NCI-H2107 treated with DMSO at 0.1 percent for 48 hours (cell line): Measurements from ENCODE around the gene CACNA2D4.
"Not testable (repeated sequence)": the region's sequence is repeated elsewhere in the genome, so short reads cannot be mapped to it uniquely, and the experiment has no call there.

Source experiments
- DNase-seq: peaks from one replicate; lab custom pipeline; 2025; ENCODE audit not compliant: unreplicated experiment; lab: John Stamatoyannopoulos, UW

Gene CACNA2D4, protein sequence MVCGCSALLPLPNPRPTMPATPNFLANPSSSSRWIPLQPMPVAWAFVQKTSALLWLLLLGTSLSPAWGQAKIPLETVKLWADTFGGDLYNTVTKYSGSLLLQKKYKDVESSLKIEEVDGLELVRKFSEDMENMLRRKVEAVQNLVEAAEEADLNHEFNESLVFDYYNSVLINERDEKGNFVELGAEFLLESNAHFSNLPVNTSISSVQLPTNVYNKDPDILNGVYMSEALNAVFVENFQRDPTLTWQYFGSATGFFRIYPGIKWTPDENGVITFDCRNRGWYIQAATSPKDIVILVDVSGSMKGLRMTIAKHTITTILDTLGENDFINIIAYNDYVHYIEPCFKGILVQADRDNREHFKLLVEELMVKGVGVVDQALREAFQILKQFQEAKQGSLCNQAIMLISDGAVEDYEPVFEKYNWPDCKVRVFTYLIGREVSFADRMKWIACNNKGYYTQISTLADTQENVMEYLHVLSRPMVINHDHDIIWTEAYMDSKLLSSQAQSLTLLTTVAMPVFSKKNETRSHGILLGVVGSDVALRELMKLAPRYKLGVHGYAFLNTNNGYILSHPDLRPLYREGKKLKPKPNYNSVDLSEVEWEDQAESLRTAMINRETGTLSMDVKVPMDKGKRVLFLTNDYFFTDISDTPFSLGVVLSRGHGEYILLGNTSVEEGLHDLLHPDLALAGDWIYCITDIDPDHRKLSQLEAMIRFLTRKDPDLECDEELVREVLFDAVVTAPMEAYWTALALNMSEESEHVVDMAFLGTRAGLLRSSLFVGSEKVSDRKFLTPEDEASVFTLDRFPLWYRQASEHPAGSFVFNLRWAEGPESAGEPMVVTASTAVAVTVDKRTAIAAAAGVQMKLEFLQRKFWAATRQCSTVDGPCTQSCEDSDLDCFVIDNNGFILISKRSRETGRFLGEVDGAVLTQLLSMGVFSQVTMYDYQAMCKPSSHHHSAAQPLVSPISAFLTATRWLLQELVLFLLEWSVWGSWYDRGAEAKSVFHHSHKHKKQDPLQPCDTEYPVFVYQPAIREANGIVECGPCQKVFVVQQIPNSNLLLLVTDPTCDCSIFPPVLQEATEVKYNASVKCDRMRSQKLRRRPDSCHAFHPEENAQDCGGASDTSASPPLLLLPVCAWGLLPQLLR

DNA sequence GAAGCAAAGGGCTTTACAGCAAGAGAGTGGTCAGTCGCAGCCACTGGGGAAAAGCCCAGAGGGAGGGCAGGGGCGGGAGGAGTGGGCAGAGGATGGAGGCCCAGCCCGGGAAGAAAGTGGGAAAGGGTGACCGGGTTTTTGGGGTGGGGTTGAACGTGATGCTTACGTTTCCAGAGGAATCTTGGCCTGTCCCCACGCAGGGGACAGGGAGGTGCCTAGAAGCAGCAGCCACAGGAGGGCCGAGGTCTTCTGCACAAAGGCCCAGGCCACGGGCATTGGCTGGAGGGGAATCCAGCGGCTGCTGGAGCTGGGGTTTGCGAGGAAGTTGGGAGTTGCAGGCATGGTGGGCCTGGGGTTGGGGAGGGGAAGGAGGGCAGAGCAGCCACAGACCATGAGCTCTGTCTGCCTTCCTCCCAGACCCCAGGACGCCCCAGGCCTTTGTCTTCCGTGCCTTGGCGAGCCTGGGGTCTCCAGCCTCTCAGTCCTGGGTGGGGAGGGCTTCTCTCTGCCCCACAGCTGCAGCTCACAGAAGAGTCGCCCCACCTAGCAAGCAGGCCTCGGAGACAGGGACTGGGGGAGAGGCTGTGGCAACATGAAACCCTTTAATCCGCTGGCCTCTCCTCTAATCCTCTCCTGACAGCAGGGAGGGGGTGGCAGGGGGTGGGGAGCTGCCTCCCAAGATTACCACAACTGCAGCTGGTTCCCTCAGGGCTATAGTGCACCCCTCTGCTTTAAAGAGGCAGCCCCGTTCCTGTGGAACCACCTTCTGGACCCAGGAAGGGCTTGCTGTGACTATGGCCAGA lies at the start of gene CACNA2D4:
TSS of gene CACNA2D4 (minus strand) at position 572 of the 803 bp plus-strand sequence. CDS start at position 393, 179 bp downstream.
- DNase-seq: peak; percentile 25

DNA sequence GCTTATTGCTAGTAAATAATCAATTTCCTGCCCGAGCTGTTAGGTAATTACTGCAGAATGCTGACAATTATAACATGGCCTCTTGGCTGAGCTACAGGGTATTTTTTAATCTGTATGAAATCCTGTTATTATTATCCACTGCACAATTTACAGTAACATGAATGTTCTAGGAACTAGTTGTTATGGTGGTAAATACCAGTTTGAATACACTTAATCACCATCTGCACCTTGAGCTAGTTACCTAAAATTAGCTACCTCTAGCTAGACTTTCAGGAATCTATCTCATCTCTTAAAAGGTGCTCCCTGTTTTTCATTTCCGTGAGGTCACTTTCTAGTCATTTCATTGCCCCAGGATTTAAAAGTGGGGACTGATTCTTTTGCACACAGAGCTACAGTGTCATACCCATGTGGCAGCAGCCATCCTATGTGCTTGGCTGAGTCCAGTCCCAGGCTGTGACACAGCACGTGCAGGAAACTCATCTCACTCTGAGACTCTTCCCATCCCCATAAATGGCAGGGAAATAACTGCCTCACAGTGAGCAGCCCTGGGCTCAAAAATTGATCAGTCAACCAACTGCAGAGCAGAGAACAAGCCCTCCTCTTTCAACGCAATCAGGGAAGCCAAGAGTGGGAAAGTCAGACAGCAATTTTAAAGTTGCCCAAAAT lies 48.2 kb upstream of the CACNA2D4 start:
- DNase-seq: no peak

DNA sequence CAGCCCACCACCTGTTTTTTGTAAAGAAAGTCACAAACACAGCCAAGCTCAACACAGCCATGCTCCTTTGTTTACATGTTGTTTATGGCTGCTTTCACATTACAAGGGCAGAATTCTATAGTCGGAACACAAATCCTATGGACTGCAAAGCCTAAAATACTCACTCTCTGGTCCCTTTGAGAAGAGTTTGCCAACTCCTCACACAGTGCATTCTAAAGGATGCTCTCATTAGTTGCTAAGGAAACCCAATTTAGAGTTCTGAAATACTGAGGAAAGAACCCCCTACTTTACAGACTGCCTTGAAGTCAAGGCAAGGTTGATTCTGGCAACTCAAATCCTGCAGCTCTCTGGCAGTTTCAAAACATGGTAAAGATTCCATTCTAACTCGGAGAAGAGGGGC lies 47.5 kb upstream of the CACNA2D4 start:
- no peak for DNase-seq

DNA sequence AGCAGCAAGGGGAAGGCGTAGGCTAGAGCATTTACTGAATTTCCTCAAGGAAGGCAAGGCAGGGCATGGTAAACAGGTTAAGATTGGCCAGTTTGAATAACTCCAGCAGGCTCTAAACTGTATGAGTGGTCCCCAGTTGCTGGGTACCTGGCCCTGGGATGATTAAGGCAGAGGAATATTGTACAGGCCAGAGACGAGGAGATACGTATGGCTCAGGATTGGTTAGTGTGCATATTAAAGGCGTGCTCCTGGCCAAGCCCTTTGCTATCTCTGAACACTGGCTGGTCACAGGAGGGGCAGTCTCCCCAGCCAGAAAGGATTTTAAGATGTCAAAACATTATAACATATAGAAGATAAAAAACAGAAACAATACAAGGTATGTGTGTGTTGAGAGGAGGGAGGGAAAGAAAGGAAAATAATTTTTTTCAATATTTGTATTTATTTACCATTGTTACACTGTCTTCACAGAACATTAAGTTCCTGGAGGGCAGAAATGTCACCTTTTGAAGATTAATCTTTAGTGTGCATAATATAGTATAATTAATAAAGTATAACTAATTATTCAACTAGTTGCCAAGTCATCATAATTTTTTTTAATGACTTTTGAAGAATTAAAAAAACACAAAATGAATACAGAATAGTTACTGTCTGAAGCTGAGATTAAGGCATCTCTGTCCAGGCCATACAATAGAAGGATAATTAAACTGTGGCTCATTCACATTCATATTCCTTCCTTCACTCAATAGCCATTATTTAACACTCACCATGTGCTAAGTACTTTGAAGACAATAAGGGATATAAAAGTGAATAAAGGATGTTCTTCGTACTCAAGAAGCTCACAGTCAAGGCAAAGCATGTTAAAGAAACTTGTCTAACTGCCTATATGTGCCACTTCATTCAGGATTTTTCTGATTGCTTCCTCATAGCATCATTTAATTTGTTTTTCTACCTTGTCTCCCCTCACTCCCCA lies 43.9 kb upstream of the CACNA2D4 start:
- no peak for DNase-seq

DNA sequence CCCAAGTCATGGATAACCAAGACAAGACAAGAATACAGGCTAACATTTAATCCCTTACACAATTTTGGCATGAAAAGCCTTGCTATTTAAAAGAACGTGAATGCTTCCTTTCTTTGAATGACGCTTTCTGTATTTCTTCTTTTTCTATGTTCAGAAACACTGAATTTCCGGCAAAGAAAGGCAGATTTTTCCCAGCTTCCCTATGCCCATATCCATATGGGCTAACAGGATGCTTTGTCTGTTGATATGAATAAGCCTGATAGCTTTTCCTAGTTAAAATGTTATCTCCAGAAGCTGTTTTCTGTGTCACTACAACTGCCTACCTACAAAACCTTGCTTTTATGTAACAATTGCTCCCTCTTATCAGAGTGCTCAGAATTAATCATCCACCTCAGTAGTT lies 38.3 kb upstream of the CACNA2D4 start:
- no peak for DNase-seq

DNA sequence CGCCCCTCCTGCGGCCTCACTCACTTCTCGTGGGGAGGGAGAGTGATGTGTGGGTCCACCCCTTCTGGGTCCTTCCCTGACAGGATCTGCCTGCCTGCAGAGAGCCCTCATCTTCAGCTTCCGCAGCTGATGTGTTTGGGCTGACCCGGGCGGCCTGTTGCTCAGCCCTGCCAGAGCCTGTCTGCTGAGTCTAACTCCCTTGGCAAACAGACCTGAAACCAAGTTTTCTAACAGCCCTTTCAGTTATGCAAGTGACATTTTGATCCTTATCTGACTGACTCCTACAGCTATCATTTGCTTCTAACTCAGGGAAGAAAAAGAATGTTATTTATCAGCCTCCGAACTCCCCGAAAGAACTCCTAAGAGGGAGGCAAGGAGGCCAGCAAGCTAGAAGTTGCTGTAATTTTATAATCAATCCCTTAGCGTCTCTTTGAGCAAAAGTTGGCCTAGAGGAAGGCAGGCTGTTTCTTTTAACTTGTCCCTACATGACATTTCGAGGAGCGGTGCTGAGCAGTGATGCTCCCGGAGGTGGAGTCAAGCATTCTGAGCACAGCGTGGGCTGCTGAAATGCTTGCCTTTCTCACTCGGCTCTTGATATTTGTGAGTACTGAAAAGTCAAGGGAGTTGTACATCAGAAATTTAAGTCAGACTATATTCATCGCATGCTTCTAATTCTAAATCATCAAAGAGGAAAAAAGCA lies 31.5 kb upstream of the CACNA2D4 start:
- no peak for DNase-seq

DNA sequence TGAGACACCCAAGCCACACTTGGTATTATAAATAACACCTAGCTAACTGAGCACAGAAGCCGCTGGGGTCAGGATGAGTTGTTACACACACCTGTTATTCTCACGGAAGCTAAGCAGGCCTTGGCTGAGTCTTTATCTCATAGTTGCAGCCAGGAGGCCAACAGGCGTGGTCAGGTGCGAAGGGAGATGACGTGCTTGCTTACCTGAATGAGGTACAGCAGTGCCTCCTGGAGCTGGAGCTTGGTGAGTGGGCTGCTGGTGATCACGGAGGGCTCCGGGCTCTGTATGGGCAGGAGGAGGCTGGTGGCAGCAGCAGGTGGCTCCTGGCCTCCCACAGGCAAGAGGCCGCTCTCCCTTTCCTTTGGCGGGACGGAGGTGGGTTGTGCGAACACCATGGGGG lies 30.4 kb upstream of the CACNA2D4 start:
- no peak for DNase-seq

DNA sequence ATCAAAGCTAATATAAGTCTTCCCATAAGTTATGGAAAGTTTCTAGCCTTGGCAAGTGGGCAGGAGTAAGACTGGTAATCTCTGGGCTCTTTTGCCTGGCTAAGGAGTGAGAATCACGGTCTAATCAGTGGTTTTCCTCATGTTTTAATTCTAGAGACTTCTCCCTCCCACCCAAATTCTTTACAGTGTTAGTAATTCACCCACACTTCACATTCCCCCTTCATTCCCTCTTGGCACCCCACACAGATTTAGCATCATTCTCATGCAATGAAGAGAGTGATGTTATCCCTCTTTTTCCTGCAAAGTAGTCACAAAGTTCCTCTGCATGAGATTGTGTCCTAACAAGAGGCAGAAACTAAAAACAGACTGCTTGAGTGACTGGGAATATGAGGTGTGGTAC lies 28.6 kb upstream of the CACNA2D4 start:
- no peak for DNase-seq

DNA sequence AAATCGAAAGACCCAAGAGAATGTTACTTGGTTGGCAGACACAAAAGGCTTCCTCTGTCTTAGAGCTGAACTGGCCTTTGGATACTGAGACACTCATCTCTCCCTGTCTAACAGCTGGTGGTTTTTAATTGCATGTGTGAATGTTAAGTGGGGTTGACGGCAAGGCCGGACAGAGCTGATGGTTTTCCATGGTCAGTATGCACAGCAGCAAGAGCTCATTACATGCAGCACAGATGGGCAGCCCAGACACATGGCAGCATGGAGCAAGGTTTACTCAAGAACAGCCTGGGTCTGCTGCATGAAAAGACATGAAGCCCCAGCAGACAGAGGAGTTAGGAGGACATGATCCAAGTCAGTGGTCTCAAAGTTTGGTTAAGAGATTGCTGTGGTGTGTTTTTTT lies 27.8 kb upstream of the CACNA2D4 start:
- no peak for DNase-seq

DNA sequence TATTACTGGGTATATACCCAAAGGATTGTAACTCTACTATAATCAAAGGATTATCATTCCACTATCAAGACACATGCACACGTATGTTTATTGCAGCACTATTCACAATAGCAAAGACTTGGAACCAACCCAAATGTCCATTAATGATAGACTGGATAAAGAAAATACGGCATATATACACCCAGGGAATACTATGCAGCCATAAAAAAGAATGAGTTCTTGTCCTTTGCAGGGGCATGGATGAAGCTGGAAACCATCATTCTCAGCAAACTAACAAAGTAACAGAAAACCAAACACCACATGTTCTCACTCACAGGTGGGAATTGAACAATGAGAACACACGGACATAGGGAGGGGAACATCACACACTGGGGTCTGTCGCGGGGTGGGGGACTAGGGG lies 27.1 kb upstream of the CACNA2D4 start:
- DNase-seq: not testable (repeated sequence)

DNA sequence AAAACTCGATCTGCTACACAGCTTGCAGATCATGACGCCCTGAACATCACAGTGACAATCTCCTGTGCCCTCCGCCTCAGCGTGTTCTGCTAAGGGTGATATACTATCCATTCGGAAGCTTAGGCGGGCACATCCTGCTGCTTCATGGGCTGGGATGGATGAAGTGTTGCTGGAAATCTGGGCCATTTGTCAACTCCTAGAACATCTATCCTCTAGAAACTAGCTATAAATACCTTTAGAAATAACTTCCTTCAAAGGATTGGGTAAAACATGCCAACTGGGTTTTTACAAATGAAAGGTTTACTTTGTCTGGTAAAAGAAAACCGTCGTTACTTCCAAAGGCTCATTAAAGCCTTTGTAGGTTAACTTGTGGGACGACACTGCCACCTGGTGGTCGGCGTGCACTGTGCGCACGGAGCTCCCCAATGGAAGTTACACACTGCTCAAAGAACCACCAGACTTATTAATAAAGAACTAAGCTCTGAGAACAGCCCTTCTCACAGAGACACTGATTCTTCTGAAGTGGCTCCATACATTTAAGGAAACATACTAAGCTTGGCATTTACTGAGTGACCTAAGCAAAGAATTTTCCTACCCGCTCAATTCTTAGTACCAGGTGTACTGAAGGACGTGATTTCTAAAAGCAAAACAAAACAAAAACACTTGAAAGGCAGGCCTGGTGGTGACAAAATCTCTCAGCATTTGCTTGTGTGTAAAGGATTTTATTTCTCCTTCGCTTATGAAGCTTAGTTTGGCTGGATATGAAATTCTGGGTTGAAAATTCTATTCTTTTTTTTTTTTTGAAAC lies 21.6 kb upstream of the CACNA2D4 start:
- DNase-seq: peak; percentile 60

DNA sequence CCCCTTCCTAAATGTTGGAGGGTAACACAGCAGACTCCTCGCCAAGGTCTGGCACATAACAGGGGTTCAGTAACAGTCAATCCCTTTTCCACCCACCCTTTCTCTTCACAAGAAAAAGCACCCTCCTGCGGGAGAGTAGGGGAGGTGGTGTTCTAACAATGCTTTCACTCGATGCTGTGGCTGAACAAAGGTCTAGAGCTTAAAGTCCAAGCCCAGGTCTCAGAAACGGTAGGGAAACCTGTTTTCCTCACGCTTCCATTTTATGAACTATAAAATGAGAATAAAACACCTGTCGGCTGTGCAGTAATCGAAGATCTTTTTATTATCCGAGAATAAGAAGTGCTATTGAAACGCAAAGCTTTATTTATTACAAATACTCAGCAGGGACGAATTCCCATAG lies 20.9 kb upstream of the CACNA2D4 start:
- no peak for DNase-seq

DNA sequence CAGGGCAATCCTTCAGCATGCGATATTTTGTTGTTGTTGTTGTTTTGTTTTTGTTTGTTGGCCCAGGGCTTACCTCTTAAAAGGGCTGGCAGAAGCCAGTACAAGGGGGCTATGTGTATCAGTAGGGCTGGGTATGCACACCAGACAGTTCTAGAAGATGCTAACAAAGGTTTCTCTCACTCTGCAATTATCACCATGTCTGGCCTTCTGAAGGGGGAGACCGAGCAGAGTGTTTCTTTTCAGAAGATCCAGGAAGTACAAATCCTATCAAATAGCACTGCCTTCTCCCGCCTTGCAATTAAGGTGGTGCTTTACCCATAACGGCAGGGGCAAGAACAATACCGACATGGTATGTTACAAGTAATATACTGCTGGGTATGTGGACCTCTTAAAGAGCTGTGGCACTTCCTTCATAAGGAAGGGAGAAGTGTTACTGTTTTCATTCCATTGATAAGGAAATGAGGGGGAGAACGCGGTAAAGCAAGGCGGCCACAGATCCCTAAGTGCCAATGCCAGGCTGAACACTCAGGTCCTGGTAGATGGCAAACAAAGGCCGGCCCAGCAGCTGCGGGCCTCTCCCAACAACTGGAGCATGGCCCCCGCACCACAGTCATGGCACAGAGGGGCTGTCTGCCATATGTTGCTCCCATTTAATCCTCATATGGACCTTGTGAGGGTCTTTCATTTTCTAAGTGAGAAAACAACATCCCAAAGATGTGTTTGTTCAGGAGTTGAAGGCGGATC lies 19.2 kb upstream of the CACNA2D4 start:
- no peak for DNase-seq

DNA sequence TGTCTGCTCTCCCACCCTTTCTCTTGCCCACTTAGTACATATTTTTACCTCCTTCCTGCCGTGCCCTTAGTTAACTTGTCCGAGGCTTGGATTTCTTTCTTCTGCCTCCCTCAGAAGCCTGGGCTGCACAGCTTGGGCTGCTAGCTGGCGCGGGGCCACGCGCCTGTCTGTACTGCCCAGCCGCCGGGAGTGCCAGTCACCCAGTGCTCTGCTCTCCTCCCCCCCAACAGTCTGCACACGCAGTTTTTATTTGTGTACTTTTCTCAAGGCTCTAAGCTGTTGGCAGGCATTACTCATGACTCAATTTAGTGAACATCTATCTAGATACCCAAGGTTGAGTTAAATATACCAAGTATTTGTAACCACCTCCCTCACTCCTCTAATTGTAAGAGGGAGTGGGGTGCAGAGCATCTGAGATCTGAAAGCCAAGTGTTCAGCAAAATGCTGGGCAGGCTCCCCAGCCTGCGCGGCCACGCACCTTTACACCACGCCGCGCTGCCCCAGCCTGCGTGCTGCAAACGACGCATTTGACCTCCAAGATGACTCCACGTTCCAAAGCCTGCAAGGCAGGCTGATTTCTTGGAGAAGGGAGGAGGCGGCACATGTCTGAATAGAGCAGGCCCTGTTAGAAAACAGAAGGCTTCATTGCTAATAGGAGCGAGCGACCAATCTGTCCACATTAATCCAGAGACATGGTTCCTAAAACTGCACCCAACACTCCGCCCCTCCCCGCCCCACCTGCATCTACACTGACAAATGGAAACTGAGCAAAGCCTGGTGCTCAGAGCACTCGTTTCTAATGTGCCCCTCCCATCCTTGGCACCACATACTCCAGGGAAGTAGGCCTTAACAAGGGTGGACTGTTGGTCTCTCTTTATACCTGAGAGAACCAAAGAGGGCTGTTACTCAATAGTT lies 18.2 kb upstream of the CACNA2D4 start:
- peak; percentile 59 for DNase-seq

DNA sequence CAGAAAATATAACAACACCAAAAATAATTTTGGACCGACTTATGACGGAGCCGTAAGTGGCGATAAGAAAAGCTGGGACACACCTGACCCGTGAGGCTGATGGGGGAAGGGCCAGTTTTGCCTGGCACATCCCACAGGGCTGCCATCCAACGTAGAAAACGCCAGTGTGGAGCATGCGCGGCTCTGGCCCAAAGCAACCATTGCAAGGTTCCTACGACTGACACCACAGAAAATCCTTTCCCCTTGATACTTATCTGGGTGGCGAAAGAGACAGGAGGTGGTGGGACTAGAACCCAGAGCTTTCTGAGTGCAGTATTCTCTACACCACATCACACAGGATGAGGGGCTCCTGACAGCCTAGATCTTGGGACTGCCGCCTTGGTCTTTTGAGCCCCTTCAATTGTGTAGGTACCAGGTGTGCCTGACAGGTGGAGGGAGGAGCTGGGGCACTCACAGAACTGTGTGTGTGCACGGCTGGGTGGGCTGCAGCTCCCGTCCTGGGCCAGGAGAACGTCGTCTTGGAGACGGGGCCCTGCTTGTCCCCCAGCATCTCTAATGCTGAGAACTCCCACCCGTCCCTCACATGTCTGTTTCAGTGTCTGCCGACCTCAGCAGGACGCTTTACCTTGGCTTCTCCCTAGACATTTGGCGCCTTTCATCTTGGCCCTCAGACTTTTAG lies 17.4 kb upstream of the CACNA2D4 start:
- no peak for DNase-seq
